GM12878 (cell line): ENCODE measurements around the gene NFIL3.
"Not testable (repeated sequence)": the region's sequence is repeated elsewhere in the genome, so short reads cannot be mapped to it uniquely, and the experiment has no call there.

Experiments used
- EP300 ChIP-seq, 2 experiments: fragments of 150-350 bp in 1 of 2; IDR thresholded peaks; 2 replicates each; pipeline ENCODE4 v1.6.1; 2011 to 2012; ENCODE audit warnings: low read depth in 2 of 2, low read length in 2 of 2, borderline replicate concordance in 1 of 2, improper control_type of control experiment in 1 of 2, inconsistent platforms in 1 of 2; ENCODE audit not compliant: control insufficient read depth in 1 of 2
- ESRRA ChIP-seq: IDR thresholded peaks from 2 replicates; pipeline ENCODE4 v1.6.1; 2012; ENCODE audit warnings: mild to moderate bottlenecking, low read length, improper control_type of control experiment
- HSF1 ChIP-seq: fragments of 150-350 bp; IDR thresholded peaks from 2 replicates; pipeline ENCODE4 v1.6.1; 2014; ENCODE audit warnings: mild to moderate bottlenecking, low read depth, low read length
- JUND ChIP-seq: IDR thresholded peaks from 2 replicates; pipeline ENCODE4 v1.6.1; 2012; ENCODE audit warnings: low read depth, mild to moderate bottlenecking, low read length, improper control_type of control experiment, moderate library complexity
- KDM1A ChIP-seq: fragments of 200-600 bp; sonication (generic); IDR thresholded peaks from 2 replicates; pipeline ENCODE4 v1.6.1; 2016; ENCODE audit warnings: borderline replicate concordance
- NFIC ChIP-seq: IDR thresholded peaks from 2 replicates; pipeline ENCODE4 v1.6.1; 2012; ENCODE audit warnings: low read depth, mild to moderate bottlenecking, inconsistent platforms, low read length, moderate library complexity
- POLR2AphosphoS5 ChIP-seq: IDR thresholded peaks from 2 replicates; pipeline ENCODE4 v1.6.1; 2011; ENCODE audit warnings: mild to moderate bottlenecking, low read length, inconsistent platforms
- PRDM15 ChIP-seq: fragments of 450-650 bp; formaldehyde crosslinking; IDR thresholded peaks from 2 replicates; pipeline ENCODE4 v1.4.0; 2020; ENCODE audit warnings: mild to moderate bottlenecking, moderate library complexity
- REST ChIP-seq: IDR thresholded peaks from 2 replicates; pipeline ENCODE4 v1.6.1; 2012; ENCODE audit warnings: mild to moderate bottlenecking, low read depth, low read length
- RFX5 ChIP-seq: IDR thresholded peaks from 2 replicates; pipeline ENCODE4 v1.6.1; 2011; ENCODE audit warnings: low read depth, low read length, improper control_type of control experiment
- SUZ12 ChIP-seq: fragments of 200-600 bp; sonication (generic); IDR thresholded peaks from one replicate; pipeline ENCODE4 v1.6.1; 2018; ENCODE audit warnings: antibody characterized with exemption, mild to moderate bottlenecking; ENCODE audit not compliant: unreplicated experiment
- TAF1 ChIP-seq: IDR thresholded peaks from 2 replicates; pipeline ENCODE4 v1.6.1; 2011; ENCODE audit warnings: mild to moderate bottlenecking, low read depth, low read length, borderline replicate concordance
- TARDBP ChIP-seq: IDR thresholded peaks from 2 replicates; pipeline ENCODE4 v1.6.1; 2016; ENCODE audit warnings: borderline replicate concordance
- TF ChIP-seq, protein P1 (sequence below), 3 experiments: IDR thresholded peaks in 2 of 3; conservative IDR thresholded peaks in 1 of 3; 2 replicates each; pipeline ENCODE4 v1.5.1; 2011; ENCODE audit warnings: low read depth in 3 of 3, low read length in 3 of 3, mild to moderate bottlenecking in 3 of 3, control low read depth in 2 of 3, moderate library complexity in 2 of 3, inconsistent platforms in 1 of 3, mixed read lengths in 1 of 3; ENCODE audit not compliant: control insufficient read depth in 2 of 3, insufficient read depth in 1 of 3; ENCODE audit errors: extremely low read depth in 1 of 3

DNA sequence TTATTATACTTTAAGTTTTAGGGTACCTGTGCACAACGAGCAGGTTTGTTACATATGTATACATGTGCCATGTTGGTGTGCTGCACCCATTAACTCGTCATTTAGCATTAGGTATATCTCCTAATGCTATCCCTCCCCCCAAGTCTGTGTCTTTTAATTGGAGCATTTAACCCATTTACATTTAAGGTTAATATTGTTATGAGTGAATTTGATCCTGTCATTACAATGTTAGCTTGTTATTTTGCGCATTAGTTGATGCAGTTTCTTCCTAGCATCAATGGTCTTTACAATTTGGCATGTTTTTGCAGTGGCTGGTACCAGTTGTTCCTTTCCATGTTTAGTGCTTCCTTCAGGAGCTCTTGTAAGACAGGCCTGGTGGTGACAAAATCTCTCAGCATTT lies 47.9 kb upstream of the NFIL3 start:
- not testable (repeated sequence) for TF ChIP-seq SUZ12; EP300 (IDR thresholded peaks at IDR 0.05; ENCODE audit: borderline replicate concordance in 1 of 2, control insufficient read depth in 1 of 2, low read depth in 2 of 2, low read length in 2 of 2); ESRRA; HSF1; TAF1; JUND; TARDBP; POLR2AphosphoS5; PRDM15; REST; KDM1A; RFX5; NFIC
- TF ChIP-seq, protein P1, sequence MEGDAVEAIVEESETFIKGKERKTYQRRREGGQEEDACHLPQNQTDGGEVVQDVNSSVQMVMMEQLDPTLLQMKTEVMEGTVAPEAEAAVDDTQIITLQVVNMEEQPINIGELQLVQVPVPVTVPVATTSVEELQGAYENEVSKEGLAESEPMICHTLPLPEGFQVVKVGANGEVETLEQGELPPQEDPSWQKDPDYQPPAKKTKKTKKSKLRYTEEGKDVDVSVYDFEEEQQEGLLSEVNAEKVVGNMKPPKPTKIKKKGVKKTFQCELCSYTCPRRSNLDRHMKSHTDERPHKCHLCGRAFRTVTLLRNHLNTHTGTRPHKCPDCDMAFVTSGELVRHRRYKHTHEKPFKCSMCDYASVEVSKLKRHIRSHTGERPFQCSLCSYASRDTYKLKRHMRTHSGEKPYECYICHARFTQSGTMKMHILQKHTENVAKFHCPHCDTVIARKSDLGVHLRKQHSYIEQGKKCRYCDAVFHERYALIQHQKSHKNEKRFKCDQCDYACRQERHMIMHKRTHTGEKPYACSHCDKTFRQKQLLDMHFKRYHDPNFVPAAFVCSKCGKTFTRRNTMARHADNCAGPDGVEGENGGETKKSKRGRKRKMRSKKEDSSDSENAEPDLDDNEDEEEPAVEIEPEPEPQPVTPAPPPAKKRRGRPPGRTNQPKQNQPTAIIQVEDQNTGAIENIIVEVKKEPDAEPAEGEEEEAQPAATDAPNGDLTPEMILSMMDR (IDR thresholded peaks at IDR 0.05 in 2 of 3, conservative IDR thresholded peaks at IDR 0.05 in 1 of 3; ENCODE audit: control insufficient read depth in 2 of 3, extremely low read depth in 1 of 3, insufficient read depth in 1 of 3, low read depth in 3 of 3, low read length in 3 of 3): not testable (repeated sequence)
